GM12873 (cell line): Measurements from ENCODE around the gene PANX3.

Experiments used
- CTCF ChIP-seq: IDR thresholded peaks from 2 replicates; pipeline ENCODE4 v1.5.1; 2012; ENCODE audit warnings: low read depth, mild to moderate bottlenecking, moderate library complexity, low read length, control low read depth; ENCODE audit not compliant: insufficient read depth; ENCODE audit errors: missing control alignments

PANX3 gene

GRCh38 chr11:124611064-124611463 is at the start of gene PANX3:
PANX3 (plus strand) TSS chr11:124611428; CDS start chr11:124611557, 129 bp downstream.
- TF ChIP-seq CTCF: no peak

- TF ChIP-seq CTCF: no peak
Observed at GRCh38 chr11:124569697-124570096, 41.5 kb upstream of the PANX3 start, which contains the start of gene OR8A1. OR8A1 (plus strand) TSS chr11:124569997; CDS start chr11:124570120, 123 bp downstream.

GRCh38 chr11:124570160-124570559 is 41.1 kb upstream of the PANX3 start:
- TF ChIP-seq CTCF: no peak

GRCh38 chr11:124577716-124578427 is 33.4 kb upstream of the PANX3 start:
- TF ChIP-seq CTCF: no peak

GRCh38 chr11:124578761-124579160 is 32.5 kb upstream of the PANX3 start:
- TF ChIP-seq CTCF: no peak

GRCh38 chr11:124581817-124582216 is 29.4 kb upstream of the PANX3 start:
- no peak for TF ChIP-seq CTCF

- no peak for TF ChIP-seq CTCF
Observed at GRCh38 chr11:124582565-124582964, 28.7 kb upstream of the PANX3 start.

GRCh38 chr11:124583781-124584180 is 27.4 kb upstream of the PANX3 start:
- no peak for TF ChIP-seq CTCF
